ENCODE results near the gene MAT2A.

DNA sequence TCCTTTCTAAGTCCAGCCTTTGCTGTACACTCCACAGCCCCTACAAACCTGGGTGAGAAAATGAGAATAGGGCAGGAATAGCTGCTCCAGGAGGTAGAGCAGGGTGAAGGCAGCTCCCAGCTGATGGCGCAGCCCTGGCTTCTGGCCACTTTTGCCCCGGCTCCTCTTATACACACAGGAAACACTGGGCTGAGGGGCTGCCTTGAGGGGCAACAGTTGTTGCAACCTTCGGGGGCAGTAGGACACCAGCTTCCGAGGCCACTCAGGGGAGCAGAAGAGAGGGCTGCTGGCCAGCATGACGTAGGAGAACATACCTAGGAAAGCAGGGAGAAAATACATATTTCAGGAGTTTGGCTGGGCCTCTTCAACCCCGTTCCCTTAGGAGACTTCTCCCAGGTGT lies 14.2 kb downstream of the MAT2A start:
- TF ChIP-seq CTCF (IDR thresholded peaks at IDR 0.05) (no peak), POLR2A (IDR thresholded peaks at IDR 0.05) (no peak), EP300 (IDR thresholded peaks at IDR 0.05) (no peak)

Measured in tibial nerve (tissue), 4 donors.